SH-SY5Y (cell line): ENCODE measurements around the gene PIP5K1C.

Experiments
- GATA2 ChIP-seq: IDR thresholded peaks from 2 replicates; pipeline ENCODE4 v1.6.1; 2011; ENCODE audit warnings: mild to moderate bottlenecking, low read depth, low read length
- GATA3 ChIP-seq: IDR thresholded peaks from 2 replicates; pipeline ENCODE4 v1.6.1; 2011; ENCODE audit warnings: low read depth, mild to moderate bottlenecking, low read length, moderate library complexity

PIP5K1C gene

GRCh38 chr19:3618811-3619630, 81.2 kb downstream of the PIP5K1C start:
- TF ChIP-seq GATA3 (no peak), GATA2 (no peak)

DNA sequence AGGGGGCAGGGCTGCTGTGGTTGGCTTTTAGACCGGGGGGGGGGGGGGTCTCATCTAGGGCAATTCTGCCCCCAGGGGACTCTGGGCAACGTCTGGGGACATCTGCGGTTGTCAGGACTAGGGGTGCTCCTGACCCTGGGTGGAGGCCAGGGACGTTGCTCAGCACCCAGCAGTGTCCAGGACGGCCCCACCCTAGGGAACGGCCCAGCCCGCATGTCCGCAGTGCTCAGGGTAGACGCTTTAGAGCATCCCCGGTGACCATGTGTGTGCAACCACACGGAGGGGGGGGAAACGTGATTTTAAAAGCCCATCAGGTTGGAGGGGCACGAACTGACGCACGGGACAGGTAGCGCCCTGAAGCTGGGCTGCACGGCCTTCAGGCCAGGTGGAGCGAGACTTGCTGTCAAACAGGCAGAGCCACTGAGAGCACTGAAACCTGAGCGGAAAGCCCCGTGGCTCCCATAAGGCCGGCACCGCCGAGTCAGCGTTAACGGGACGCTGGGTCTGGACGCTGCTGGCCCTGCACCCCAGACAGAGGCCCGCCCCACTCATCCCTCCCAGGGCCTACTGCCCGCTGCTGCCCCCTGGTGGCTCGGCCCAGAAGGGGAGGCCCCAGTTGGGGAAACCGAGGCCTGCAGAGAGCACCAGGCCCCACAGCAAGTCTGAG, 82.0 kb downstream of the PIP5K1C start:
- no peak for TF ChIP-seq GATA3
- TF ChIP-seq GATA2 = no peak

GRCh38 chr19:3617463-3617862, 82.8 kb downstream of the PIP5K1C start:
- TF ChIP-seq GATA3 = no peak
- TF ChIP-seq GATA2 = no peak

DNA sequence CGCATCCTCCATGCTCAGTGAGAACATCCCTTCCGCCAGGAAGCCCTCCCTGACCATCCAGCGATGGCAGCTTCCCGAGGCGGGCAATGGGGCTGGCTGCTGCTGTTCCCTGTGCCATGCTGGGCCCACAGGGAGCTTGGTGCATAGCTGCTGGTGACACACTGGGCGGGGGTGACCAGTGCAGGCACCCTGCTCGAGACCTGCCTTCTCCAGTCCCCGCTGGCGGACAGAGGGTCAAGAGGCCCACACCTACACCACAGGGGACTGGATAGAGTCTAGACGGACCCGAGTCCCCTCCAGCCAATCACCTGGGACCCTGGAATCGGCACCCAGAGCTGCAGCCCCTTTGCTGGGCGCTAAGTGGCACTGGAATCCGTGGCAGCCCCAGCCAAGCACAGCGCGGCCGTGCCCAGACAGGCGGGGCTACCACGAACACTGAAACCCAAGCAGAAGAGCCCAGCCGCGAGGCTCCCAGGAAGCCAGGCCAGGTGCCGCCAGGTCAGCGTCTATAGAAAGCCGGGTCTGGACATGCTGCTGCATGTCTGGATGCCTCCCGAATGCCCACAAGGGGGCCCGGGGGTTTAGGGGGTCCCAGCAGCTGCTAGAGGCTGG, 84.6 kb downstream of the PIP5K1C start:
- TF ChIP-seq GATA3 = no peak
- TF ChIP-seq GATA2 = no peak

- no peak for TF ChIP-seq GATA3
- no peak for TF ChIP-seq GATA2
These were observed 85.3 kb downstream of the PIP5K1C start for GRCh38 chr19:3614858-3615505.

- no peak for TF ChIP-seq GATA3
- TF ChIP-seq GATA2 = no peak
These were observed 86.2 kb downstream of the PIP5K1C start for GRCh38 chr19:3613818-3614661.

DNA sequence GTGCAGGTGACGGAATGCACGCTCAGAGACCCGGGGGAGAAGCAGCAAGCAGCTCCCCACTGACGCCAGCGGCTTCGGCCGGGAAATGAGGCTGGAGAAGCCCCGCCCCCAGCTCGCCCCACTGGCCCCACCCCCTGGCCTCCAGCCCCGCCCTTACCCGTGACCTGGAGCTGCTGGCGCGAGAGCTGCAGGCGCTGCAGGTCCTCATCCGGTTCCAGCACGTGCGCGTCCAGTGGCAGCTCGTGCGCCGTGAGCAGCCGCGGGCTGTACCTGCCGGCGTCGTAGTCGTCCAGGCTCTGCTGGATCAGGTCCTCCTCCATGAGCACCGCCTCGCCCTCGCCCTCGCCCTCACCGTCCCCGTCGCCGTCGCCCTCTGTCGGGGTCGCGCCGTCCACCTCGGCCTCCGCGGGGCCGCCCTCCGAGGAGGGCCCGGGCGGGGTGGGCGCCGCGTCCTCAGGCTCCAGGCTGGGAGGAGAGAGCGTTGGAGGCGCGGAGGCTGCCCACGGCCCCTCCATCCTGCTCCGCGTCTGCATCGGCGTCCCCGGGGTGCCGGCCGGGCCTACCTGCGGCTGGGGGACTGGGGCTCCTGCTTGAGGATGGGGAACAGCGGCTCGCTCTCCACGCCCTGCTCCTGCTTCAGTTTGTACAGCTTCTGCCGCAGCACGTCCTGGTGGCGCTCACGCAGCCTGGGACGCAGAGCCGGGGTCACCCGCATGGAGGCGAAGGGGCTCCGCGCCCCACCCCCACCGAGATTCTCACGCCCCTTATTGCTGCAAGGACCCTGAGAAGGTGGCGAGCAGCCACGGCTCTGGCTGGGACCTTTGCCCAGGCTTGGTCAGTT, 87.1 kb downstream of the PIP5K1C start:
- no peak for TF ChIP-seq GATA3
- TF ChIP-seq GATA2 = no peak

DNA sequence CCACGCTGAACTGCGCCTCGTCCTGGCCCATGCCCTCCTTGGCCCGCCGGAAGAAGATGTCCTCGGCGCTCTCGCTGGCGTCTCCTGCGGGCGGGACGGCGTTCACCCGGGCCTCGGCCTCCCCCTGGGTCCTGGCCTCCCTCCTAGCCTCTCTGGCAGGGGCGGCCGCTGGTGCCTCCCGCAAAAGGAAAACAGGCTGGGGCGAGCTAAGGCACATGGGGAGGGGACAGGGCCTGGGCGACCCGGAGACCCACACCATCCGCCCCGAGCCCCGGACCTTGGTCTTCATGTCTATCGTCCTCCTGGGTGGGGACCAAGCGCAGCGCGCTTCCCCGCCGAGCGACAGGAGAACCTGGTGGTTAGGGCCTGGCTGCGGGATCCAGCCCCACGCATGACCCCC, 87.9 kb downstream of the PIP5K1C start:
- TF ChIP-seq GATA3 (no peak), GATA2 (no peak)

DNA sequence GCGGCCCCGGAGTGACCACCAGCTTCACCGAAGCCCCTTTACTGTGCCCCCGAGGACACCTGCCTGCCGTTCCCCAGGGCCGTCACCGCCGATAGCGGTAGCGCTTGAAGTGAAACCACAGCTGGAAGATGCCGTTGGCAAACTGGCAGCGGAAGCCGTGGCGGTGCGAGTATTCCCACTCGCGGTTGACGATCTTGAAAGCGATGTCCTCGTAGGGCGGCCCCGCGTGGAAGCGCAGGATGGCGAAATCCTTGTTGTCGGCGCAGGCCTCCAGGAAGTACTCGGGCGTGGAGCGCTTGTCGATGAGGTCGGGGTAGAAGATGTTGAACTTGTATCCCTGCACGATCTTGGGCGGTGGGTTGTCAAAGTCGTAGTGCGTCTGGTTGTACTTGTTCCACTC, 88.4 kb downstream of the PIP5K1C start:
- TF ChIP-seq GATA3 (no peak), GATA2 (no peak)

DNA sequence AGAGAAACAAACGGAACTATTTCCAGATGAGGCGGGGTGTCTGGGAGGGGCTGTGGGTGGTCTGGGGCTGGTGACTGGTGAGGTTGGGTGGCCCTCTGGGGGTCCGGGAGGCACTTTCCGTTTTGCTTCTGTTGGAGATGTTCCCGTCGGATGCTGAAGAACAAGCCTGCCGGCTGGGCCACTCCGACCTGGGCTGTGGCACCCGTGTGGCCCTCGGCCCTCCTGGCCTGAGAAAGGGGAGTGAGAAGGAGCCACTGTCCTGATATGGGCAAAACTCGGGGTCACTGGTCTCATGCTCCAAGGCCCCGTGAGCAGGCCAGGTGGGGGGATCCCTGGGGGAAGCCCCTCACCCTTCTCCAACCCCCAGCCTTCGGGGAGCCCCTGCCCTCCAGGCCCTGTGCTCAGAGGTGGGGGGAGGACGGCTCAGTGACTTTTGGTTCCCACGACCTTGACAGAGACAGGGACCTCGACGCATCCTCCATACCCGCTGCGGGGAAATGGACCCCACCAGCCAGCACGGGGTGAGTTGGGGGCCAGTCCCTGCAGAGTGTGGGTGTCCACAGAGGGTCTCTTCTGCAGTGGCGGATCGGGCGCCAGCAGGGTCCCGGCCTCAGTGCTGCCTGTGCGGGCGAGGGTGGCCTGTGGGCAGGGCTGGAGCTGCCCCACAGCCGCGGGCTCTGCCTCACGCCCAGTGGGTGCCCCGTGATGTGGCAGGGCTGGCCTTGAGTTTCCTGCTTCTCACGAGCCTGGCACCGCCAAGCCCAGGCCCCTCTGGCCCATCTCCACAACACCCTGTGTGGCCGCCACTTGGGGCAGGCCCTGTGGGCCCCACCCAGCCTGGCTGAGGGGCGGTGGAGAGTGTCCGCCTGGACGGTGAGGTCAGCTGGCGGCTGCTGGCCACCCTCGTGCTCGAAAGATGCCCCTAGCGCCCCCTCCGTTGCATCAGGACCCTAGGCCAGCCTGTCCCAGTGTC, 89.2 kb downstream of the PIP5K1C start:
- no peak for TF ChIP-seq GATA3
- TF ChIP-seq GATA2 = no peak
